HG02852 (cell line): ENCODE results near the gene CYBB.

Experiments used
- ATAC-seq: cut with Tn5 transposase; IDR thresholded peaks from one replicate; pipeline ENCODE4 v1.9.1; 2021; ENCODE audit warnings: mild to moderate bottlenecking, moderate library complexity; ENCODE audit not compliant: unreplicated experiment

CYBB gene

GRCh38 chrX:37830371-37830770, 50.5 kb downstream of the CYBB start:
- no peak for ATAC-seq

DNA sequence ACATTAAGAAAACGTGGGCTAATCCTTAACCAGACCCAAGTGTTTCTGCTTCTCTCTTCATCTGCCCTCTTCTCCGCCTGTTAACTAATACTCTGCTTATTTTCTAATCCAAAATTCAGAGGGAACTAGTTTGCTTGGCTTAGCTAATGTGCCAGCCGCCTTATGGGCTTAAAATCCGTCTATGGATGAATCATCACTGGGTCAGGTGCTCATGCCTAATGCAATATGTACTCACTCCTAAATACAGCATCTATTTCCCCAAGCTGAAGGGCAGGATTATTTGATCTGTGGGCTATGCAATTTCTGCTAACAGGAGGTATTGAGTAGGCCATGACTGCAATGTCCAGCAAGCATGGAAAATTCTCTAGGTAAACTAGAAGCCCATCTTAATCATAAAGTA, 55.1 kb downstream of the CYBB start:
- ATAC-seq: no peak

DNA sequence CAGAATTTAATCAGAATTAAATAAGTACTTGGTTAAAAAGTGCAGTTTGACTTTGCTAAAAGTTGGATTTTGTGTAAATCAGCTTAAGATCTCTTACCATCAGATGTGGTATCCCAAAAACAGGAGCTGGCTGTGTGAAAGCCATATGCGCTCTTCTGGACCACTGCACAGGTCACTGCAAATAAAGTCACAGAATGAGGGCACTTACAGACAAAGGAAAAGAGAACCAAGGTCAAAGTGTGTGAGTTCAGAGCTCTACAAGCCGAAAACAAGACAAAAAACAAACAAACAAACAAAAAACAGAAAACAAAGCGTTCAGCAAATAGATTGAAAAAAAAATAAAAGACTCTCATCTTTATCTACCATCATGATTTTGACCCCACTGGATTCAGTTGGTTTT, 61.1 kb downstream of the CYBB start:
- no peak for ATAC-seq

GRCh38 chrX:37844622-37845021, 64.8 kb downstream of the CYBB start:
- no peak for ATAC-seq

DNA sequence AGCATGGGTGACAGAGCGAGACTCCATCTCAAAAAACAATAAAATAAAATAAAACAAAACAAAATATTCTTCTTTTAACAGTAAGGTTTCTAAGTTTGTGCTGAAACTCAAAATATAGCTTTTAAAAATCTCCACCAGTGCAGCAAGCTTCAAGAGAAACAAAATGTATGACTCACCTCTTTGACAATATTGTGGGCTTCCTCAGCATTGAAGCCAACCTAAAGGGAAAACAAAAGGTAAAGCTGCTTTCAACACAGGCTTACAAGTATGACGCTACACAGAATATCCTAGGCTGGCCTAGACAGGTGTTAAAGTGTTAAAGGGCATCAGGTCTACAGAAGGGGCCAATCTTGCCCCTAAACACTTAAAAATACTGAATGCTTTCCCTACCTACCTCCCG, 66.3 kb downstream of the CYBB start:
- ATAC-seq: no peak

DNA sequence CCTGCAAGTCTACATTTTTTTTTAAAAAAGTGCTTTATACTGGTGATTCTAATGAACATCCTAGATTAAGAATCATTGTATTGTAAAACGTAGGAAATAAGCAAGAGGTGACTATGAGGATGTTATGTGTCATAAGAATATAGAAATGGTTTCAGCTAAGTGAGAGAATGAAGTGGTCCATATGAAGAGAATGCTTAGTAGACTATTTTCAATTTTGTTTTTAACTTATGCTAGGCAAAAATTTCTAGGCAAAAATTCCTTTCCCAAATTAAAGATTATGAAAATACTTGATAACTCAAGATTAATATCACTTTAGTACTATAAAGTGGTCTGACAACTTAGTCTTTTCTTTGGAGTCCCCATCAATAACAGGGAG, 66.7 kb downstream of the CYBB start:
- no peak for ATAC-seq

DNA sequence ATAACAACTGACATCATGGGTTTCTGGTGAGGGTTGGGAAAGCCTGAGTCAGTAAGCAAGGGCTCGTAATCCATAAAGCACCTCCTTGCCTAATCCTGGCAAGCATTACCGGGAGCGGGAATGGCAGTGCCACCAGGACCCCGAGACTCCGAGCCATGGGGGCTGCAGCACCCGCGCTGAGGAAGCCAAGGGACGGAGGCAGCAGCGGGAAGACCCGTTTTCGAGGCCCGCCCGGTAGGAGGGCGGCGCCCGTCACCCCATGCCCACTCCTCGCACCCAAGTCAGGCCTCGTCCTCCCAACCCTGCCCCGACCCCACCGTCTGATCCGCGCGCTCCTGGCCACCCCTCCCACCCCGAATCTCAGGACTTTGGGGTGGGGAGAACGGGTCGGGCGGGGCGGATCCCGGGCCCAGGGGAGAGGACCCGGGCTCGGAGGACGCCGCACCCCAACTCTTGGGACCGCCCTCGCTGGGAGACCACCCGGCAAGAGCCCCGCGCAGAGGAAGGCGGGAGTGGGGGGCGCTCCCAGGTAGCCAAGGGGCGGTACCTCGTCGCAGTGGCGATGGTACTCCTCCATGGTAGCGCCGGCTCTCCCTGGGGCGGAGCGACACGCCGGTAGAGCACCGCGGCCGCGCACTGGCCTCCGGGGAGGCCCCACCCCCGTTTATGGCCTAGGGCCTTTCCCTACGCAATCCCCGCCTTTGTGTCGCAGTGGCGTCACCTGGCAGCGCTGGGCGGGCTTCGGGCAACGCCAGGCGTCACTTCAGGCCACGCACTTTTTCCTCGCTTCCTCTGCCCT, 67.3 kb downstream of the CYBB start, which contains the start of gene DYNLT3:
TSS of gene DYNLT3 (minus strand) at position 638 of the 799 bp plus-strand sequence. CDS start at position 577, 61 bp downstream.
- peak; percentile 99 for ATAC-seq

- peak; percentile 0 for ATAC-seq
Measured at GRCh38 chrX:37847733-37848197, 67.9 kb downstream of the CYBB start.

GRCh38 chrX:37854148-37854547, 74.3 kb downstream of the CYBB start:
- ATAC-seq: no peak

DNA sequence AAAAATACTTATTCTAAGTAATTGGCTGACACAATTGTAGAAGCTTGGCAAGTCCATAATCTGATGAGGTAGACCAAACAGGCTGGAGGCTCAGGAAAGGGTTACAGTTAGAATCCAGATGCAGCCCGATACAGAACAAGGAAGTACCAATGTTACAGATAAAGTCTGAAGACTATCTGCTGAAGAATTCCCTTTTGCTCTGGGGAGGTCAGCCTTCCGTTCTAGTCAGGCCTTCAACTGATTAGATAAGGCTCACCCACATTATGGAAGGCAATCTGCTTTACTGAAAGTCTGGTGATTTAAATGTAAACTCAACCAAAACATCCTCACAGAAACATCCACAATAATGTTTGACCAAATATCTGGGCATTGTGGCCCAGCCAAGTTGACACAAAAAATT, 74.9 kb downstream of the CYBB start:
- ATAC-seq: no peak

GRCh38 chrX:37860721-37861120, 80.9 kb downstream of the CYBB start:
- ATAC-seq: no peak

DNA sequence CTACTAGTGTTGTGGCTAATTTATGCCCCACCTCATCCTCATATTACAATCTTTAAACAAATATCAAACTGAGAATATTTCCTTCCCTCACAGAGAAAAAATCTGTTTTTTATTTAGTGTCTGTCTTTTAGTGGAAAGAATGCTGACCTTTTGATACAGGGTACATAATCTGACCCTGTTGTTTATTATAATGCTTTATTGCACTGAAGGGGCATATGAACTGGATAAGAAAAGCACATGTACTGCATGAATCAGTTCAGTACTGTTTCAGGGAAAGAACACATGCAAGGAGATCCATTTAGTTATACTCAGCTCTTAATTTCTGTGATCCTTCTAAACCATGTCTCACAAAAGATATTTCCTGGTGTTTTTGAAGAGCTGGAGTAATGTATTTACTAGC, 83.0 kb downstream of the CYBB start:
- no peak for ATAC-seq
